Choroid plexus epithelial cell (primary cell): ENCODE results near the gene ZNF579.
A peak's percentile ranks its signal among the peaks of the same experiment; 100 is the strongest.

Source experiments
- DNase-seq: peaks from one replicate; pipeline ENCODE4 v3.0.0-alpha.2; 2010; ENCODE audit warnings: low read depth
- H3K4me3 ChIP-seq: 2 replicates; pipeline ENCODE4 v1.5.1; 2011; ENCODE audit warnings: low read depth, mild to moderate bottlenecking, control low read depth, low read length, moderate library complexity
- CTCF ChIP-seq: conservative IDR thresholded peaks from 2 replicates; pipeline ENCODE4 v1.5.1; 2011; ENCODE audit warnings: low read depth, mild to moderate bottlenecking, control low read depth, inconsistent platforms, low read length, moderate library complexity

ZNF579 gene

GRCh38 chr19:55599842-55600661, 19.4 kb upstream of the ZNF579 start, which contains the start of gene ZNF524:
Gene ZNF524, plus strand, starts transcription at chr19:55600288. Its CDS starts 1,825 bp downstream, at chr19:55602113.
- DNase-seq = peak; percentile 89
- TF ChIP-seq CTCF = no peak

GRCh38 chr19:55599468-55599841, 18.8 kb upstream of the ZNF579 start, which contains the start of gene FIZ1:
Gene FIZ1, minus strand, starts transcription at chr19:55599517. Its CDS starts 1,652 bp downstream, at chr19:55597865.
- peak; percentile 99 for DNase-seq
- H3K4me3 ChIP-seq = peak within 1 kb of the TSS; percentile 93
- no peak for TF ChIP-seq CTCF

More at GRCh38 chr19:55599842-55600661, 19.4 kb upstream of the ZNF579 start, which contains the start of gene ZNF524:
- peak within 1 kb of the TSS; percentile 93 for H3K4me3 ChIP-seq

GRCh38 chr19:55598719-55599467, 18.2 kb upstream of the ZNF579 start:
- DNase-seq = peak; percentile 99
- no peak for TF ChIP-seq CTCF
- H3K4me3 ChIP-seq = peak overlapping the region; percentile 93

GRCh38 chr19:55598034-55598433, 17.4 kb upstream of the ZNF579 start:
- no peak for DNase-seq
- TF ChIP-seq CTCF = no peak
- no peak overlapping the region for H3K4me3 ChIP-seq

- no peak for TF ChIP-seq CTCF
- DNase-seq = no peak
- H3K4me3 ChIP-seq = no peak overlapping the region
These were observed 16.9 kb upstream of the ZNF579 start for GRCh38 chr19:55597501-55597921.

- TF ChIP-seq CTCF = no peak
- H3K4me3 ChIP-seq = no peak overlapping the region
- DNase-seq = no peak
These were observed 15.7 kb upstream of the ZNF579 start for GRCh38 chr19:55596304-55596703.
